ENCODE data around the gene FIGLA. TPM values are rescaled to one million over a fixed set of nuclear protein-coding genes. Genes with fewer than 3 reads are reported as not detected.
"Not testable (repeated sequence)": the region's sequence is repeated elsewhere in the genome, so short reads cannot be mapped to it uniquely, and the experiment has no call there.

FIGLA gene
- total RNA-seq, 2 experiments from 2014 or later: not detected

GRCh38 chr2:70743677-70744076 is 46.8 kb downstream of the FIGLA start:
- H3K9me3 Mint-ChIP-seq (ENCODE audit: low read depth): peaks cover 3% of the 10 kb centered on the region
- H3K4me1 Mint-ChIP-seq: no peaks in the 10 kb centered on the region
- H3K4me3 Mint-ChIP-seq: no peak overlapping the region
- no peak for ATAC-seq
- no peak for DNase-seq
- CTCF ChIA-PET: no interaction called here
- H3K27me3 Mint-ChIP-seq: peaks cover 33% of the 10 kb centered on the region
- no peak overlapping the region for H3K27ac Mint-ChIP-seq
- no peaks in the 10 kb centered on the region for H3K36me3 Mint-ChIP-seq

- Mint-ChIP-seq H3K9me3 (ENCODE audit: low read depth) (peaks cover 3% of the 10 kb centered on the region), H3K27ac (no peak overlapping the region), H3K4me3 (no peak overlapping the region), H3K36me3 (no peaks in the 10 kb centered on the region), H3K27me3 (peaks cover 30% of the 10 kb centered on the region), H3K4me1 (no peaks in the 10 kb centered on the region)
- DNase-seq (no peak), ATAC-seq (no peak)
- CTCF ChIA-PET: no interaction called here
Observed at GRCh38 chr2:70743068-70743467, 47.4 kb downstream of the FIGLA start.

DNA sequence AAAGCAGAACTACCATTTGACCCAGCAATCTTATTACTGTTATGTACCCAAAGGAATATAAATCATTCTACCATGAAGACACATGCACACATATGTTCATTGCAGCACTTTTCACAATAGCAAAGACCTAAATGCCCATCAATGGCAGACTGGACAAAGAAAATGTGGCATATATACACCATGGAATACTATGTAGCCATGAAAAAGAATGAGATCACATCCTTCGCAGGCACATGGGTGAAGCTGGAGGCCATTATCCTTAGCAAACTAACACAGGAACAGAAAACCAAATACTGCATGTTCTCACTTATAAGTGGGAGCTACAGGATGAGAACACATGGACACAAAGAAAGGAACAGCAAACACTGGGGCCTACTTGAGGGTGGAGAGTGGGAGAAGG is 51.0 kb downstream of the FIGLA start:
- H3K4me3 Mint-ChIP-seq; CTCF ChIA-PET; ATAC-seq; H3K27ac Mint-ChIP-seq; H3K4me1 Mint-ChIP-seq; H3K36me3 Mint-ChIP-seq; H3K9me3 Mint-ChIP-seq (ENCODE audit: low read depth); DNase-seq: not testable (repeated sequence)
- H3K27me3 Mint-ChIP-seq: peaks cover 33% of the 10 kb centered on the region

GRCh38 chr2:70738159-70738558 is 52.3 kb downstream of the FIGLA start:
- Mint-ChIP-seq H3K4me1 (no peaks in the 10 kb centered on the region), H3K27me3 (peaks cover 30% of the 10 kb centered on the region), H3K36me3 (no peaks in the 10 kb centered on the region), H3K4me3 (no peak overlapping the region), H3K27ac (no peak overlapping the region), H3K9me3 (ENCODE audit: low read depth) (no peaks in the 10 kb centered on the region)
- no peak for DNase-seq
- CTCF ChIA-PET: interaction anchor here (1.0 kb wide), 1 partner anchor 30 kb away, joined by 4 read pairs; the partner anchor contains the start of gene ADD2
- ATAC-seq: no peak

DNA sequence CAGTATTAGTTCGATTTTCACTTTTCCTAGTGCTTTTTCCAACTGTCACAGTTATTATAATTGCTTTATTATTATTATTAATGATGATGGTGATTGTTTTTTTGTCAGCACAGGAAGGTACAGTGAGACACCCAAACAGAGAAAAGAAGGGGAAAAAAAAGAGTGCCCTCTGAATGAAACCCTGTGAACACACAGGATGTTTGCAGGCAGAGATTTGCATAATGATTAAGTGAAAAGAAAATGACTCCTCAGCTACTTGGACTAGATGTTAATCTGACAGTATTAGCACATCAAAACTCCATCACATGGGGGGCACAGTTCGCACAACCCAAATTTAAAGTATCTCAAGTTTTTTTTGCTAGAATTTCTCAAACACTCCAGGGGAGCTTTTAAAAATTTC is 55.4 kb downstream of the FIGLA start:
- DNase-seq (no peak), ATAC-seq (no peak)
- Mint-ChIP-seq H3K9me3 (ENCODE audit: low read depth) (no peaks in the 10 kb centered on the region), H3K36me3 (no peaks in the 10 kb centered on the region), H3K4me1 (no peaks in the 10 kb centered on the region), H3K27ac (no peak overlapping the region), H3K4me3 (no peak overlapping the region), H3K27me3 (peaks cover 27% of the 10 kb centered on the region)
- CTCF ChIA-PET: no interaction called here

DNA sequence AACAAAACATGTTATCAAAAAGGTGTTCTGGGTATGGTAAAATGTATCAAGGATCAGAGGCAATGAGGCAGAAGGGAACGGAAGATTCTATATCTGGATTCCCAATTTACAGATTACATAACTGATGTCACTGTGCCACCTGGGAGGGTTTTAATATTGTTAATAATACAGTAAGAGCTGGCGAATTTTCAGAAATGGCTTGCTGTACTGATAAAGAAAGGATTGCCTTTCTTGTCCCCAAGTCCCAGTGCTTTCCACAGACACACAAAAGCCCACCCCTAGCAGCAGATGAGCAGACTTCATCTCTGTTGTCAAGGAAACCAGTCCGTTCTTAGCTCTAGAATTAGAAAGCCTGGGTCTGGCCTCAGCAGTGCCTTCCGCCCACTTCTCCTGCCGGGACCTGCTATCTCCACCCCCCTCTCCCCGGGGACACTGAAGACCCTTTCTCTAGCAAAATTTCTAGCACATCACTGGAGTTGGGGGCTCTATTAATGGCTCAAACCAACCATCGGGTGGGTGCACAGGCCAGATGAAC is 56.7 kb downstream of the FIGLA start:
- Mint-ChIP-seq H3K9me3 (ENCODE audit: low read depth) (no peaks in the 10 kb centered on the region), H3K36me3 (no peaks in the 10 kb centered on the region), H3K4me3 (no peak overlapping the region), H3K27ac (no peak overlapping the region), H3K27me3 (peaks cover 20% of the 10 kb centered on the region), H3K4me1 (no peaks in the 10 kb centered on the region)
- ATAC-seq: no peak
- DNase-seq: no peak
- CTCF ChIA-PET: interaction anchor here (1.3 kb wide), 1 partner anchor 128 kb away, joined by 3 read pairs; no protein-coding TSS in a partner anchor

- ATAC-seq (no peak), DNase-seq (no peak)
- H3K27ac Mint-ChIP-seq: no peak overlapping the region
- H3K27me3 Mint-ChIP-seq: peaks cover 20% of the 10 kb centered on the region
- H3K9me3 Mint-ChIP-seq (ENCODE audit: low read depth): no peaks in the 10 kb centered on the region
- no peaks in the 10 kb centered on the region for H3K4me1 Mint-ChIP-seq
- no peaks in the 10 kb centered on the region for H3K36me3 Mint-ChIP-seq
- CTCF ChIA-PET: interaction anchor here (1.3 kb wide), 1 partner anchor 129 kb away, joined by 3 read pairs; no protein-coding TSS in a partner anchor
- H3K4me3 Mint-ChIP-seq: no peak overlapping the region
Observed at GRCh38 chr2:70732766-70733645, 57.4 kb downstream of the FIGLA start.

GRCh38 chr2:70730730-70731129 is 59.7 kb downstream of the FIGLA start:
- CTCF ChIA-PET: no interaction called here
- ATAC-seq (no peak), DNase-seq (no peak)
- Mint-ChIP-seq H3K9me3 (ENCODE audit: low read depth) (no peaks in the 10 kb centered on the region), H3K4me3 (no peak overlapping the region), H3K27ac (no peak overlapping the region), H3K27me3 (peaks cover 18% of the 10 kb centered on the region), H3K36me3 (no peaks in the 10 kb centered on the region), H3K4me1 (no peaks in the 10 kb centered on the region)

GRCh38 chr2:70729647-70730046 is 60.8 kb downstream of the FIGLA start:
- H3K4me3 Mint-ChIP-seq: no peak overlapping the region
- CTCF ChIA-PET: no interaction called here
- ATAC-seq: no peak

DNA sequence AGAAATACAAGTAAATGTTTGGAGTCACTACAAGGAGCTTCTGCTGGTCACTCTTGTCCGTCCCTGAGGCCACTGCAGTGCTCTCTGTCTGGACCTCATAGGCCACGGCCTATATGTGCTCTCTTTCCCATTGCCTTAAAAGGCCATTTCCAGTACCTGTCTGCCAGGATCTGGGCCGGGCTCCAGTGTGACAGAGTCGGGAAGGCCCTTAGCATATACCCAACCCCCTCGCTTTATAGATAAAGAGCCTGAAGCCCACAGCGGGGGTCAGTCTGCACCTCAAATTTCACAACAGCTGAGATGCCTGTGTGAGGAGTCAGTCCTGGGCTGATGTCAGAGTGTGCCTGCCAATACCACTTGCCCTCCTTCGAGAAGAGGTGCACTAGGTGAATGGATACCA is 62.3 kb downstream of the FIGLA start:
- no peak overlapping the region for H3K27ac Mint-ChIP-seq

More at GRCh38 chr2:70729647-70730046, 60.8 kb downstream of the FIGLA start:
- DNase-seq: no peak
- Mint-ChIP-seq H3K27ac (no peak overlapping the region), H3K36me3 (no peaks in the 10 kb centered on the region), H3K27me3 (peaks cover 13% of the 10 kb centered on the region), H3K9me3 (ENCODE audit: low read depth) (no peaks in the 10 kb centered on the region), H3K4me1 (no peaks in the 10 kb centered on the region)

More for the DNA sequence above, 62.3 kb downstream of the FIGLA start:
- no peaks in the 10 kb centered on the region for H3K36me3 Mint-ChIP-seq
- ATAC-seq (no peak), DNase-seq (no peak)
- no peaks in the 10 kb centered on the region for H3K9me3 Mint-ChIP-seq (ENCODE audit: low read depth)
- peaks cover 8% of the 10 kb centered on the region for H3K27me3 Mint-ChIP-seq
- CTCF ChIA-PET: no interaction called here
- H3K4me3 Mint-ChIP-seq: no peak overlapping the region
- H3K4me1 Mint-ChIP-seq: no peaks in the 10 kb centered on the region

Other genes with a start within 250 kb of the FIGLA start
- not detected for gene TGFA, start 236.8 kb downstream of the FIGLA start, total RNA-seq
- gene ADD2, start 22.4 kb downstream of the FIGLA start, total RNA-seq: 1 to 10 TPM in 1 of 2 experiments, under 1 TPM in 1; 0.45 to 1.2 TPM
- not detected for gene CLEC4F, start 30.0 kb upstream of the FIGLA start, total RNA-seq
- not detected for gene CD207, start 45.2 kb upstream of the FIGLA start, total RNA-seq
- not detected for gene VAX2, start 109.9 kb upstream of the FIGLA start, total RNA-seq
- not detected for gene ATP6V1B1, start 145.3 kb upstream of the FIGLA start, total RNA-seq
- gene ANKRD53, start 188.0 kb upstream of the FIGLA start, total RNA-seq: not detected
- gene TEX261, start 204.2 kb upstream of the FIGLA start, total RNA-seq: 10 to 100 TPM; 39.2 to 58.1 TPM